Testis (tissue), 2 donors: ENCODE measurements around the gene RBBP8NL.

Experiments used
- POLR2A ChIP-seq: fragments of 450-650 bp; IDR thresholded peaks from one replicate; pipeline ENCODE4 v1.6.1; 2017; ENCODE audit warnings: antibody characterized with exemption, mild to moderate bottlenecking, moderate library complexity
- TF ChIP-seq, protein P1 (sequence below), 3 experiments: fragments of 450-650 bp in 2 of 3; fragments of 200-600 bp in 1 of 3; sonication (generic) in 1 of 3; IDR thresholded peaks; one replicate each; pipeline ENCODE4 v1.5.1; 2016 to 2019; ENCODE audit warnings: antibody characterized with exemption in 3 of 3, mild to moderate bottlenecking in 2 of 3, moderate library complexity in 1 of 3

DNA sequence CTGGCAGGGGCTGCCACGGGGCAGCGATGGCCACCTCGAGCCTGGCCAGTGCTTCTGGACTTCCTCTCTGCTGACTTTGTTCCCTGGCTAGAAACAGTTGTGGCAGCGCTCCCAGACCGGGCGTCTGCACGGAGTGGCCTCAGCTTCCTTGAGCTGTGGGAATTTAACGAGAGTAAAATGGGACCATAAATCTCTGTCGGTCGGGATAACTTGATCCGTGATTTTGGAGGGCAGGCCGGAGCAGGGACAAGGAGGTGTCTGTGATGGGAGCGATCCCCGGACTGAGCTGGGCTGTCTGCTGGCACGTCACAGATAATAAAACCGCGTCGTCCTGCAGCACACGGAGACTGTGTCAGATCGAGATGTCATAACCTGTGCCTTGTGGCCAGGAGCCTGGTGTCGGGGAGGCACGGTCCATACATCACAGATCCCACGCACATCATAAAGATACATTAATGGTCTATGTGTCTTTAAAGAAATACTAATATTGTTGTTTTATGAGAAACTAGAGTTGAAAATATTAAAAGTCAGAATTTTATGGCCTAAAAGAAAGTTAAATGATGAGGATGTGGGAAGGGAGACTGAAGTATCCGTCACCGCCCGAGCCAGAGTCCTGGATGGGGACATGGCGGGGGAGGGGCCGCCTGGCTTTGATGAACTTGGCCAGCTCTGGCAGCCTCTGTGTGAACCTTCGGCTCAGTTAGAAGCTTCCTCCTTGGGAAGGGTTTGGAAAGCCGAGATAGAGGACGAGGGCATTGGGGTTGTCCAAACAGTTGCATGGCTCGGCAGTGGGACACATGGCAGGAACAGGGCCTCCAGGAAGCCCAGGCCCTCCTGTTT lies 6.5 kb upstream of the RBBP8NL start:
- no peak for TF ChIP-seq POLR2A
- TF ChIP-seq, protein P1, sequence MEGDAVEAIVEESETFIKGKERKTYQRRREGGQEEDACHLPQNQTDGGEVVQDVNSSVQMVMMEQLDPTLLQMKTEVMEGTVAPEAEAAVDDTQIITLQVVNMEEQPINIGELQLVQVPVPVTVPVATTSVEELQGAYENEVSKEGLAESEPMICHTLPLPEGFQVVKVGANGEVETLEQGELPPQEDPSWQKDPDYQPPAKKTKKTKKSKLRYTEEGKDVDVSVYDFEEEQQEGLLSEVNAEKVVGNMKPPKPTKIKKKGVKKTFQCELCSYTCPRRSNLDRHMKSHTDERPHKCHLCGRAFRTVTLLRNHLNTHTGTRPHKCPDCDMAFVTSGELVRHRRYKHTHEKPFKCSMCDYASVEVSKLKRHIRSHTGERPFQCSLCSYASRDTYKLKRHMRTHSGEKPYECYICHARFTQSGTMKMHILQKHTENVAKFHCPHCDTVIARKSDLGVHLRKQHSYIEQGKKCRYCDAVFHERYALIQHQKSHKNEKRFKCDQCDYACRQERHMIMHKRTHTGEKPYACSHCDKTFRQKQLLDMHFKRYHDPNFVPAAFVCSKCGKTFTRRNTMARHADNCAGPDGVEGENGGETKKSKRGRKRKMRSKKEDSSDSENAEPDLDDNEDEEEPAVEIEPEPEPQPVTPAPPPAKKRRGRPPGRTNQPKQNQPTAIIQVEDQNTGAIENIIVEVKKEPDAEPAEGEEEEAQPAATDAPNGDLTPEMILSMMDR (IDR thresholded peaks at IDR 0.05) = no peak
